ENCODE results near the gene MYL5. TPM values are rescaled to one million over a fixed set of nuclear protein-coding genes. Genes with fewer than 3 reads are reported as not detected.

The MYL5 gene
- total RNA-seq, 1 experiment from 2014 or later = 18.0 TPM

- Histone ChIP-seq H4K20me1 (ENCODE audit: control insufficient read depth, insufficient read depth, insufficient read length) (peaks cover 4% of the 10 kb centered on the region), H3K79me1 (ENCODE audit: insufficient read depth, low read depth, low read length, poor library complexity, severe bottlenecking) (peaks cover 3% of the 10 kb centered on the region), H2BK120ac (ENCODE audit: low read depth, low read length, poor library complexity, severe bottlenecking) (no peak overlapping the region), H3K14ac (ENCODE audit: insufficient read depth, low read length) (peak overlapping the region; percentile 44; the same call in 1 of the 2 replicates), H3K23me2 (ENCODE audit: insufficient read length, low read depth, low read length, poor library complexity, severe bottlenecking) (peaks cover 20% of the 10 kb centered on the region), H3K9ac (ENCODE audit: extremely low read depth, insufficient read length, low read length) (no peak overlapping the region), H4K91ac (ENCODE audit: insufficient read length, low read depth, low read length) (no peak overlapping the region), H2BK12ac (ENCODE audit: insufficient read length, low read depth, low read length) (no peak overlapping the region), H2BK20ac (ENCODE audit: low read depth, low read length, poor library complexity, severe bottlenecking) (no peak overlapping the region), H3K4me2 (ENCODE audit: insufficient read depth, insufficient read length, low read length) (no peak overlapping the region), H3K4me1 (ENCODE audit: insufficient read depth, low read length) (0 out of 2 replicates have a peak, but pooled peaks cover 3% of the 10 kb centered on the region), H2BK15ac (ENCODE audit: low read depth, low read length) (no peak overlapping the region; the same call in 1 of the 2 replicates), H4K8ac (replicated peaks; ENCODE audit: insufficient read length, low read depth, low read length) (no peak overlapping the region), H3K27ac (ENCODE audit: insufficient read length, low read depth, low read length) (no peak overlapping the region), H3K27me3 (ENCODE audit: insufficient read depth, low read length) (no peaks in the 10 kb centered on the region), H3K18ac (ENCODE audit: insufficient read length, low read depth, low read length) (no peak overlapping the region), H3K79me2 (ENCODE audit: insufficient read depth, low read length) (peaks cover 5% of the 10 kb centered on the region; the same call in 1 of the 2 replicates), H2AFZ (ENCODE audit: low read length) (no peak overlapping the region), H3K4ac (ENCODE audit: low read depth, low read length) (no peak overlapping the region), H3K23ac (ENCODE audit: insufficient read length, low read depth, low read length) (peak overlapping the region; percentile 73), H2AK5ac (ENCODE audit: insufficient read length, low read length) (no peak overlapping the region), H3T11ph (ENCODE audit: low read length) (no peak overlapping the region), H3K9me3 (ENCODE audit: control insufficient read depth, low read depth, low read length) (no peaks in the 10 kb centered on the region), H2BK5ac (ENCODE audit: insufficient read length, low read length) (no peak overlapping the region), H4K5ac (ENCODE audit: insufficient read length, low read depth, low read length) (no peak overlapping the region), H3K56ac (ENCODE audit: insufficient read length, low read depth, low read length) (no peak overlapping the region)
- H3K4me3 Mint-ChIP-seq = peak overlapping the region in 1 of 2 experiments; percentile 23; a peak in 1 of 5 replicates
- H3K27me3 Mint-ChIP-seq (ENCODE audit: low read depth) = peaks cover 11% of the 10 kb centered on the region
- no peak overlapping the region for H3K27ac Mint-ChIP-seq
- no peaks in the 10 kb centered on the region; a peak in 1 of 5 replicates for H3K9me3 Mint-ChIP-seq
- H3K36me3 Mint-ChIP-seq (ENCODE audit: insufficient read depth in 1 of 3, low read depth in 3 of 3) = peaks cover 6 to 10% (median 9%) of the 10 kb centered on the region in 3 experiments; a peak in 6 of 7 replicates
- H3K4me1 Mint-ChIP-seq = peaks cover 6 to 18% of the 10 kb centered on the region in 2 experiments
- DNase-seq = peak; percentile 29
- WGBS (ENCODE audit: extremely low coverage, insufficient read length, low lambda C conversion rate) = no CpG with 5 or more reads among the region's 26 CpGs
- TF ChIP-seq, protein P1, sequence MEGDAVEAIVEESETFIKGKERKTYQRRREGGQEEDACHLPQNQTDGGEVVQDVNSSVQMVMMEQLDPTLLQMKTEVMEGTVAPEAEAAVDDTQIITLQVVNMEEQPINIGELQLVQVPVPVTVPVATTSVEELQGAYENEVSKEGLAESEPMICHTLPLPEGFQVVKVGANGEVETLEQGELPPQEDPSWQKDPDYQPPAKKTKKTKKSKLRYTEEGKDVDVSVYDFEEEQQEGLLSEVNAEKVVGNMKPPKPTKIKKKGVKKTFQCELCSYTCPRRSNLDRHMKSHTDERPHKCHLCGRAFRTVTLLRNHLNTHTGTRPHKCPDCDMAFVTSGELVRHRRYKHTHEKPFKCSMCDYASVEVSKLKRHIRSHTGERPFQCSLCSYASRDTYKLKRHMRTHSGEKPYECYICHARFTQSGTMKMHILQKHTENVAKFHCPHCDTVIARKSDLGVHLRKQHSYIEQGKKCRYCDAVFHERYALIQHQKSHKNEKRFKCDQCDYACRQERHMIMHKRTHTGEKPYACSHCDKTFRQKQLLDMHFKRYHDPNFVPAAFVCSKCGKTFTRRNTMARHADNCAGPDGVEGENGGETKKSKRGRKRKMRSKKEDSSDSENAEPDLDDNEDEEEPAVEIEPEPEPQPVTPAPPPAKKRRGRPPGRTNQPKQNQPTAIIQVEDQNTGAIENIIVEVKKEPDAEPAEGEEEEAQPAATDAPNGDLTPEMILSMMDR (conservative IDR thresholded peaks at IDR 0.05) = no peak
These were observed 3.3 kb downstream of the MYL5 start for GRCh38 chr4:677431-678293.

Data from H9 (cell line).